ENCODE results near the gene PARP12.

GRCh38 chr7:140044251-140044650, 18.5 kb downstream of the PARP12 start:
- TF ChIP-seq CTCF (IDR thresholded peaks at IDR 0.05; ENCODE audit: borderline replicate concordance, extremely low read depth, low read length, poor library complexity, severe bottlenecking), result no peak
- no peak for TF ChIP-seq EZH2 (IDR thresholded peaks at IDR 0.05; ENCODE audit: borderline replicate concordance, low read depth, low read length, severe bottlenecking)
